ENCODE measurements around the gene KIRREL1. TPM values are rescaled to one million over a fixed set of nuclear protein-coding genes. Genes with fewer than 3 reads are reported as not detected.

Gene KIRREL1
- total and polyA plus RNA-seq, 10 donors: 1.4 to 50.9 (median 20.3) TPM

- no peak for TF ChIP-seq POLR2AphosphoS5 (IDR thresholded peaks at IDR 0.05)
- TF ChIP-seq POLR2A (IDR thresholded peaks at IDR 0.05): no peak
- TF ChIP-seq, protein P1, sequence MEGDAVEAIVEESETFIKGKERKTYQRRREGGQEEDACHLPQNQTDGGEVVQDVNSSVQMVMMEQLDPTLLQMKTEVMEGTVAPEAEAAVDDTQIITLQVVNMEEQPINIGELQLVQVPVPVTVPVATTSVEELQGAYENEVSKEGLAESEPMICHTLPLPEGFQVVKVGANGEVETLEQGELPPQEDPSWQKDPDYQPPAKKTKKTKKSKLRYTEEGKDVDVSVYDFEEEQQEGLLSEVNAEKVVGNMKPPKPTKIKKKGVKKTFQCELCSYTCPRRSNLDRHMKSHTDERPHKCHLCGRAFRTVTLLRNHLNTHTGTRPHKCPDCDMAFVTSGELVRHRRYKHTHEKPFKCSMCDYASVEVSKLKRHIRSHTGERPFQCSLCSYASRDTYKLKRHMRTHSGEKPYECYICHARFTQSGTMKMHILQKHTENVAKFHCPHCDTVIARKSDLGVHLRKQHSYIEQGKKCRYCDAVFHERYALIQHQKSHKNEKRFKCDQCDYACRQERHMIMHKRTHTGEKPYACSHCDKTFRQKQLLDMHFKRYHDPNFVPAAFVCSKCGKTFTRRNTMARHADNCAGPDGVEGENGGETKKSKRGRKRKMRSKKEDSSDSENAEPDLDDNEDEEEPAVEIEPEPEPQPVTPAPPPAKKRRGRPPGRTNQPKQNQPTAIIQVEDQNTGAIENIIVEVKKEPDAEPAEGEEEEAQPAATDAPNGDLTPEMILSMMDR (IDR thresholded peaks at IDR 0.05 in 8 of 11, conservative IDR thresholded peaks at IDR 0.05 in 3 of 11): no peak
- H3K4me1 ChIP-seq: peaks cover 2 to 78% (median 32%) of the 10 kb centered on the region in 6 donors
- no peak overlapping the region for H3K4me3 ChIP-seq
- 20 to 44% (median 33%) methylated on average over 6 of the region's 6 CpGs for WGBS, 5 donors
- H3K9me3 ChIP-seq: no peaks in the 10 kb centered on the region
- H3K27ac ChIP-seq: peak overlapping the region in 7 of 8 donors; percentile 10 to 74 (median 41)
- intact Hi-C loops (cut with DNase I; ENCODE audit: low total_unique reads): no loop called here
- DNase-seq: no peak
- H3K36me3 ChIP-seq: no peaks in the 10 kb centered on the region
- peaks cover 0 to 6% (median 0%) of the 10 kb centered on the region in 7 donors for H3K27me3 ChIP-seq (replicated peaks in 1 of 7)
These were observed 27.6 kb downstream of the KIRREL1 start for GRCh38 chr1:158020886-158021620.

- DNase-seq: no peak
- Histone ChIP-seq H3K4me3 (no peak overlapping the region), H3K9me3 (no peaks in the 10 kb centered on the region), H3K27me3 (replicated peaks in 1 of 7) (peaks cover 0 to 6% (median 0%) of the 10 kb centered on the region in 7 donors), H3K36me3 (no peaks in the 10 kb centered on the region), H3K27ac (peak overlapping the region in 6 of 8 donors; percentile 10 to 74 (median 41)), H3K4me1 (peaks cover 2 to 72% (median 29%) of the 10 kb centered on the region in 6 donors)
- 83 to 94% (median 90%) methylated on average over 2 of the region's 2 CpGs for WGBS, 5 donors
- intact Hi-C loops (cut with DNase I; ENCODE audit: low total_unique reads): no loop called here
- TF ChIP-seq POLR2A (IDR thresholded peaks at IDR 0.05): no peak
These were observed 28.3 kb downstream of the KIRREL1 start for GRCh38 chr1:158021721-158022120.

- H3K27me3 ChIP-seq (replicated peaks in 1 of 7): peaks cover 0 to 9% (median 0%) of the 10 kb centered on the region in 7 donors
- TF ChIP-seq, protein P1 (IDR thresholded peaks at IDR 0.05 in 8 of 11, conservative IDR thresholded peaks at IDR 0.05 in 3 of 11): no peak
- TF ChIP-seq POLR2AphosphoS5 (IDR thresholded peaks at IDR 0.05) (no peak), POLR2A (IDR thresholded peaks at IDR 0.05) (no peak)
- H3K27ac ChIP-seq: peak overlapping the region in 6 of 8 donors; percentile 7 to 74 (median 36)
- no peak overlapping the region for H3K4me3 ChIP-seq
- H3K4me1 ChIP-seq: peaks cover 2 to 63% (median 26%) of the 10 kb centered on the region in 6 donors
- no peaks in the 10 kb centered on the region for H3K36me3 ChIP-seq
- WGBS, 5 donors: 56 to 71% (median 67%) methylated on average over 7 of the region's 7 CpGs
- intact Hi-C loops (cut with DNase I; ENCODE audit: low total_unique reads): no loop called here
- H3K9me3 ChIP-seq: no peaks in the 10 kb centered on the region
- DNase-seq: no peak
These were observed 29.3 kb downstream of the KIRREL1 start for GRCh38 chr1:158022554-158023312.

DNA sequence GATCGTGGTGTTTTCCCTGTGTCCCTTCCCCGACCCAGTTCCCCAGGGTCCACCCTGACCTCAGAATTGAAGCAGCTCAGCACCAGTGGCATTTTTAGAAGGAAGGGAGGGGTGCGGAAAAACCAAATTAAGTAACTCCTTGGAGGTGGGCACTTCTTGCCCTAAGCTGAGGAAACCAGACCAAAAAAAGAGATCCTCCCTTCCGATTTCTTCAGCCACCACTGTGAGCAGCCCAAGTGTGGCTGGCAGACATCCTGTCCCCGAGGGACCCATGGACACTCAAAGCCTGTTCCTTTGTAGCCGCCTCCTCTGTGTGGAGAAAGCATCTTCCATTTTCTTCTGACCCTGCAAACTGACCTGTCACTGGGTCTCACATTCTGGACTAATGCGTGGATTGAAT is 31.3 kb downstream of the KIRREL1 start:
- H3K4me3 ChIP-seq: no peak overlapping the region
- TF ChIP-seq POLR2A (IDR thresholded peaks at IDR 0.05) (no peak), POLR2AphosphoS5 (IDR thresholded peaks at IDR 0.05) (no peak)
- TF ChIP-seq, protein P1 (IDR thresholded peaks at IDR 0.05 in 8 of 11, conservative IDR thresholded peaks at IDR 0.05 in 3 of 11): no peak
- WGBS, 5 donors: 66 to 87% (median 76%) methylated on average over 7 of the region's 7 CpGs
- H3K36me3 ChIP-seq: no peaks in the 10 kb centered on the region
- intact Hi-C loops (cut with DNase I; ENCODE audit: low total_unique reads): no loop called here
- H3K27ac ChIP-seq: peak overlapping the region in 5 of 8 donors; percentile 20 to 67 (median 50)
- H3K9me3 ChIP-seq: no peaks in the 10 kb centered on the region
- H3K27me3 ChIP-seq (replicated peaks in 1 of 7): peaks cover 0 to 5% (median 0%) of the 10 kb centered on the region in 7 donors
- no peak for DNase-seq
- peaks cover 2 to 43% (median 16%) of the 10 kb centered on the region in 6 donors for H3K4me1 ChIP-seq

All from spleen (tissue), 11 donors.